NT2/D1 (cell line): ENCODE data around the gene GTPBP3.

ENCODE experiments used
- SUZ12 ChIP-seq: IDR thresholded peaks from 2 replicates; pipeline ENCODE4 v1.6.1; 2011; ENCODE audit not compliant: insufficient read length, insufficient read depth; ENCODE audit errors: extremely low read depth
- YY1 ChIP-seq: IDR thresholded peaks from 2 replicates; pipeline ENCODE4 v1.6.1; 2011; ENCODE audit not compliant: insufficient read length, insufficient read depth
- ZNF274 ChIP-seq: IDR thresholded peaks from 2 replicates; pipeline ENCODE4 v1.6.1; 2011; ENCODE audit warnings: mild to moderate bottlenecking, low read depth, low read length

- TF ChIP-seq ZNF274 (no peak), YY1 (no peak), SUZ12 (no peak)
Measured at GRCh38 chr19:17379221-17379631, 41.9 kb downstream of the GTPBP3 start.
